Limb (tissue), 2 donors: ENCODE measurements around the gene SYK.

Experiments used
- DNase-seq, 2 donors: peaks; one replicate each; pipeline ENCODE4 v3.0.0-alpha.2; 2016; ENCODE audit errors: extremely low spot score in 2 of 2

Gene SYK

DNA sequence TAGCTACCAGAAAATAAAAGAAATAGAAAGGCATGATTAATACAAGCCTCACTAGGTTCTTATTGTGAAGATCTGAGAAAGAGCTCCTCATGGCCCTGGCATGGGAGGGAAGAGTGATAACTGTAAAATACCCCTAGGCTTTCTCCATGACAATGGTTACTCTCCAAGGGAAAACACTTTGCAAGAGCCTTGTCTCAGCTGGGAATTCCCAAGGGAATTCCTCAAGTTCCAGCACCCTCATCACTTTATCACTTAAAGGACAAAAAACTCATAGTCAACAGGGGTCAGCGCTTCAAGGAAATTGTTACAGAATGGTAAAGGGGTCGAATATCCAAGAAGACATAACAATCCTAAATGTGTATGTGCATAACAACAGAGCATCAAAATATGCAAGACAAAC is 21.2 kb downstream of the SYK start:
- DNase-seq, result no peak

DNA sequence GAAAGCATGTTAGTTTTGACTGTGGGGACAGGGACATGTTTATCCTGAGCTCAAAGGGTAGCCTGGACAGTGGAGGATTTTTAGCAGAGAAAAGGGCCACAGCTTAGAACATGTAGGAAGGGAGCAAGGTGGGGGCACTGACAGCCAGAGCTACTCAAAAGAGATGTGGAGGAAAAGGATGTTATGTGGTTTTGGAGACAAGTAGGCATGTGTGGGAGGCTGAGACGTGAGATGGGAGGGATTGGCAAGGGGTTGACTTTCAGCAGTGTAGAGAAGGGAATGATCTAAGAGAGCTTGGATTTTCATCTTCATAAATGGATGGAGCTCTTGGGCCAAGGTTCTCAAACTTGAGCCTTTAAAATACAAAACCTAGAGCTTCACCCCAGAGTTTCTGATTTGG is 24.0 kb downstream of the SYK start:
- no peak for DNase-seq

DNA sequence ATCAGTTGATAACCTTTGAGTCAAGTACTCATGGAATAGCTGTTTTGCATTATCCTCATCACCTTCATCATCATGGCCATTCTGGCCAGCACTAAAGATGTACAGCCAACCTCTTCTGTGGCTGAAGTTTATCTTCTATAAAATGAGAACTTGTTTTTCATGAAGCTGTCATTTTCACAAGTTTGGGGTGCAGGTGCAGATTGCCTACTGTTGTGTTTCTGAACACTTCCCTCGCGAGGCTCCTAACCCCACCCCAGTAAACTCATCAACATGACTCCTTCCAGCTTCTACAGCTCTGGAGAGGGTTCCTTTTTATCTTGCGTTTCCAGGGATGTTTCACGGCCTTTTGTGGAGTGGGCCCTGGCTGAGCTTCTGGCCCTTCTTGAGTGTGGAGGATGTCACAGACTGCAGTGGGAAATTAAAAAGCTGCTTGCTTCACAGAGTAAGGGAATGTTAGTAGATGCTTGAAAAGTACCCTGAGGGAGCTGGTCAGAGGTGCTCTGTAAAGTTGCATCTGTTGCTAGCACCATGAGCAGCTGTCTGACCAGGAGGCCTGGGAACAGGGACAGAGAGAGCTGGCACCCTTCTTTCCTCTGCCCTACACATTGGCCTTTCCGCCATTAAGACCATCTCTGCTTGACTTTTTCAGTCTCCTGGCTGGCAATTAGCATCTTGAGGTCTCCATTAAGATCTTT is 24.9 kb downstream of the SYK start:
- no peak for DNase-seq

DNA sequence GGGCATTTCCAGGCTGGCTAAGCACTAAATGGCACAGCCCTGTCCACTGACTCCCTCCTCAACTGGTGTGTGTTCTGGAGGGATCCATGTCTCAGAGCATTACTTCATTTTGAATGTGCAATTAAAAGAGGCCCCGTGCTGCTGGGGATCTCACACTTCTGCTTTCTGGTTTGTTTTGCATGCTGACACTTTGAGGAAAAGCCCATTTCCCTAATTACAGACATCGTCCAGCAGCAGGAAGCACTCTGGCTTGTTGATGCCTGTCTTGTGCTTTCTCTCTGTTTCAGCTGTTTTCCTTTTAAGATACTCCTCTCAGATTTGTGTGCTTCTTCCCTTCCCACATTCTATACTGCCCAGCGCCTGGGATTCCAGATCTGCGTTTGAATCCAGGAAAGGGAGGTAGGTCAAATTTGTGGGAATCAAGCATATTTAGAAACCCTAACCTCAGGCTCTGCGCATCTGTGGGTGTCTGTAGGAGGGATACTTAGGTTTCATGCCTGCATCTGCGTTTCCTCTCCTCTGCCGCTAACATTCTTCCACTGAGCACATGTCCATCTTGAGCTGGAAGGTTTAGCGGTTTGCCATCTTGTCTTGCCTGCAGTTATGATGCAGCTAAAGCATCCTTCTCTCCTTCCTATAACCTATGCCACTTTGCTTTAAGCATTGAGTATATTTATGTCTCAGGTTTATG is 25.7 kb downstream of the SYK start:
- DNase-seq, result no peak

DNA sequence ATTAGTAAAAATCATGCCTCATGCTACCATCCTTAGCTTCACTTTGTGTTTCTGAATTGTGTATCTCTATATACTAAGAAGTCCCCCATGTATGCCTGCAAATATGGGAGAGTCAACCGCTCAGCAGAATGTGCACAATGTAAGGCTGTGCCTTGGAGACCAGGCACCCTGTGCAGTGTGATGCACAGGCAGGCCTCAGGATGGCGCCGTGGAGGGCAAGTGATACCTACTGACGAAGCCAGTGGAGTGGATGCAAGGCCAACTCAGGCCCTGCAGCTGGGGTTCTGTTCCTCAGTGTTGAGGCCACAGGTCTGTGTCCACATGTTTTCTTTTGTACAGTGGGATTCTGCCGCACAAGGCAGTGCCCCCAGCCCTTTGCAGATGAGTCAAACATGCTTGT is 28.4 kb downstream of the SYK start:
- no peak for DNase-seq

DNA sequence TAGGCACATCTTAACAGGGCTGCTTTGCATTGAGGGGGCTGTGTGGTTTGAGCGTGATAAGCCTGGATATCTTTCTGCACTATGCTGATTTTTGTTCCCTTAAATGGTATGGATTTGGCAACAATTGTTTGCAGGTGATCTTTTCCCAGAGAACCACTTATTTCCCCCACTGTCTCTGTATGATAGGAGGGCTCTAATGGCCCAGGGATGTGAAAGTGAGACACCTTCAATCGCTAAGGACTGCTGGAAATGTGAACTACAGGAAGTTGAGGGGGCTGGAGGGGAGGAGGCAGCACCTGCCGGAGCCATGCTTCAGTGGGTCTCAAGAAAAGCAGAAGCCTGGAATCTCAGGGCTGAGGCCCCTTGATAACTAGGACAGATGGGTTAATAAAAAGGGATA is 29.4 kb downstream of the SYK start:
- DNase-seq, result no peak

DNA sequence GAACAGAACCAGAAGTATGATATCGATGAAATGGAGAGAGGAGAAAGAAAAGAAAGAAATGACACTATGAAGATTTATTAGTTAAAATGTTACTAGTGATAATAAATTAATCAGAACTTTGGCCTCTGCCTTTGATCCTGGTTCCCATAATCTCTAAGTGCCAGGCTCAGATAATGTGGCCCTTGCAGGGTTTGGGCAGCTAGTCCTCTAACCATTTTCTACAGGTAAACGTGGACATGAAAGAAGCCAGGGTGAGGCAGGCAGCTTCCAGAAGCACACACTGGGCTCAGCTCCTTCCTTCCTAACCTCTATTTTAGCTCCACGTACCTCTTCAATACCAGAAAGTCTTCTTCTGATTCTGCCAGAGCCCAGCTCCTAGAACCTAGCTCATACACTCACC is 30.6 kb downstream of the SYK start:
- no peak for DNase-seq

DNA sequence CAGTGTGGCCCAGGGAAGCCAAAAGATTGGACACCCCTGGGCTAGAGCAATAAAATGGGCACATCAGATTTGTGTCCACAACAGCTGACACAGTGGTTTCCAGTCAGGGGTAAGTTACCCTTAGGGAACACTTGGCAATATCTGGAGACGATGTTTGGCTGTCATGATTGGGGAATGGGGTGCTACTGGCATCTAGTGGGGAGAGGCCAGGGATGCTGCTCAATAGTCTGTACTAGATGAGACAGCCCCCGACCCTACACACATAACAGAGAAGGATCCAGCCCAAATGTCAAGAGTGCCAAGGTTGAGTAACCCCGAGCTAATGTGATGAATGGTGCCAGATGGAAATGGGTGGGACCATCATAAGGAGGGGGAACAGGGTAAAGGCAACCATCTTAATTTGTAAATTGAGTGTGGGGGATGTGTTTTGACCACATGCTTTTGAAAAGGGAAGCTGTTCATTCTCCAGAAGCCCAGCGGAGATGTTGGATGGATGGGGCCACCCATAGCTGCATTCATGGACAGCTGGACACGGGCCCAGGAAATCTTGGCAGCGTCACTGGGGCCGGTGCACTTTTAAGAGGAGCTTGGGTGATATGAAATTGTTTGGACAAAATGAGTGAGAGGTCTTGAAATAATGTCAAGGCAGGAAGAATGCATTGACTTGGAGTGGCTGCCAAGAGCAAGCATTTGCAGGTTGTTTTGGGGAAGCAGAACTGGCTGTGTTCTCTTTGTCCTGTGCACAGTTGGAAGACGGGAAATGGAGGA is 33.4 kb downstream of the SYK start:
- DNase-seq, result no peak

DNA sequence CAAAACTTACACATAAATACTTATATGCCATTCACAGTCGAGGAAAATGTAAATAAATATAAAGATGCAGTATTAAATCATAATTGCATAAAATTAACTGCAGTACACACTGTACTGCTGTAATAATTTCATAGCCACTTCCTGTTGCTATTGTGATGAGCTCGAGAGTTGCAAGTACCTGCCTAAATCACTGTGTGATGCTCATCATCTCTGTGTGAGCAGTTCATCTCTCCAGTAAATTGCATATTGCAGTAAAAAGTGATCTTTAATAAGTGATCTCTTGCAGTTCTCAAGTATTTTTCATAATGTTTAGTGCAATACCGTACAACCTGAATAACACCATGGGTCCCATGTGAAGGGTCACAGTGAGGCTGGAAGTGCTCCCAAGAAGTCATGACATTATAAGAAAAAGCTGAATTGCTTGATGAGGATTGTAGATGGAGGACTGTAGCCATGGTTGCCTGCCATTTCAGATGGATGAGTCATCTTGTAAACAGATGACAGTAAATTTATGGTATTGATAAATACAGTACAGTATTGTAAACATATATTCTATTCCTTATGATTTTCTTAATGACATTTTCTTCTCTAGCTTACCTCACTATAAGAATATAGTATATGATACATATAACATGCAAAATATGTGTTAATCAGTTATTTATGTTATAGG is 34.9 kb downstream of the SYK start:
- DNase-seq, result no peak

DNA sequence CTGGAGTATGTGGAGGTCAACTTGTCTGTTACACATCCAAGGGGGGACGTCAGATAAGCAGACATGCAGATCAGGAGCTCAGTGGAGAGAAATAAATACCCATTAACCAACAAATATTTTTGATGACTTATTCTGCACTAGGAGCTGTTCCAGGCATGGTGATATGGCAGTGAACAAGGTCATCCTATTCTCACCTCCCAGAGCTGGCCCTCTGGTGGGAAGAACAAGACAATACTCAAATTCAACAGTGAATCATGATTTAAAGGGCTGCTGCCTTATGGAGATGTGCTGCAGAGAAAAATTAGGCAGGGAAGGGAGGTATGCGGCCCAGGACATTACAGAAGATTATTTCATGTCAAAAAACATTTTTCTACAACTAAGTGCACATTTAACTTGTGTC is 36.5 kb downstream of the SYK start:
- no peak for DNase-seq

DNA sequence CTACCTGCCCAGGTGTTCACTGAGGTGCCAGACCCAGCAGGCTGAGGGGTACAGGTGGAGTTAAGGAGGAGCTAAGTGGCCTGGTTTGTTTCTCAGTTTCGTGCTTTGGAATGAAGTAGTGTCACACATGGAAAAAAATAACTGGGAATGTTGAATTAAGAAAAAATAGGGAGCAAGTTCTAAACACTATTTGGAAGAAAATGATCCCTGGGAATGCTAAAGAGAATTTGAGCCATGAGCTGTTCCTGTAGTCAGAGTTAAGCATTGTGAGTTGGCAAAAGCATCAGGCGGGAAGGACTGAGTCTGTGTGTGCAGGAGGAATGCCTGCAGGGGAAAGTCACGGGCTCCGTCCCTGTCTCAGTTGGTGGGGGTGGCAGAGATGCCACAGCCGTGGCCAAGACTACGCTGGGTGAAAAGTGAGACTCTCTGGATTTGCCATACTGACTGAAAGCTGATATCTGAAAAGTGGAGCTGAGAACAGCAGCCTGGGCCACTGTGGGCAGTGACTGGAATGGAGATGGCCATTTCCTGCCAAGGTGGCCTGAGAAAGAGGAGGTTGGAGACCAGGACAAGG is 37.0 kb downstream of the SYK start:
- DNase-seq, result no peak

DNA sequence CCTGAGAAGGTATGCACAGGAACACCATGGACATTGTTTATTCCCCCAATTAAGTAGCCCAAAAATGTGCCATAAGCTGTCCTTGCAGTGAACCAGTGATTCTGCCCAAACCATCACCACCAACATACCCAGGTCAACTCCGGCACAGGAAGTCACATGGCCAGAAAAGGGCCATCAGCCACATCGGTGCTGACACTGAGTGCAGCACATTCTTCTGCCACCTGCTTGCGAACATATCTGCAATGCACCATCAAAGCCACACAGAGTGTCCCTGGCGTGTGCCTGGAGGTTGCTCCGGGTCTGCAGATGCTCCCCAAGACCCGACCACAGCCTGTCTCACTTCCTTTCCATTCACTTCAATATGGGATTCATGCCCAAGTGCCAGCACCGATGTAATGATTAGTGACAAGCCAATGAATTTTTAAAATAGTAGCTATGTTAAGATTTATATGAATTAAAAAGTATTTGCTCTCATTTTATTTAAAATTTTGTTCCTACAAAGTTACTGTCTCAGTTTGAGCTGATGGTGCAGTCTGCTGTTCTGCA is 37.6 kb downstream of the SYK start:
- DNase-seq, result no peak

DNA sequence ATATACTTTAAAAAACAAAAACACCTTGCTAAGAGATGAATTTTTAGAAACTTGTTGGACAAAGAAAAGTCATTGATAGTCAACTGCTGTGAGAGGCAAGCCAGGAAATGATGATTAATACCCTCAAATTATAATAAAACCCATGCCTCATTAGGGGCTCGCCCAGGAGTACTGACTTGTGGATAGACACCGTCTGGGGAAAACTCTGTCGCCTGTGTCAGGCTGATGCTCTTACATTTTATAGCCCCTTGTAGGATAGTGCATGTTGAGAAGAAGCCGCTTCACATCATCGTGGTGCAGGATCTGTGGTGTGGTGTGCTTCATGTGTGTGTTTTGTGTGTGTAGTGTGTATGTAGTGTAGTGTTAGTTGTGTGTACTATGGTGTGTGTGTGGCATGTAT is 39.1 kb downstream of the SYK start:
- no peak for DNase-seq

DNA sequence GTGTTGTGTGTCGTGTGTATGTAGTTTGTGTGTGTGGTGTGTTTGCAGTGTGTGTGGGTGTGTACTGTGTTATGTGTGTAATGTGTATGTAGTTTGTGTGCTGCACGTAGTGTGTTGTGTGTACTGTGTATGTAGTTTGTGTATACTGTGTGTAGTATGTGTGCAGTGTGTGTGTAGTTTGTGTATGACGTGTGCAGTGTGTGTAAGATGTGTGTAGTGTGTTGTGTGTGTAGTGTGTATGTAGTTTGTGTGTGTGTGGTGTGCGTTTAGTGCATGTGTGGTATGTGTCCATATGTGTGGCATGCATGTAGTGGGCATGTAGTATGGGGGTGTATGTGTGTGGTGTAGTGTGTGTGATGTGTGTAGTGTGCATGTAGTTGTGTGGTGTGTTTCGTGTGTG is 39.6 kb downstream of the SYK start:
- no peak for DNase-seq

DNA sequence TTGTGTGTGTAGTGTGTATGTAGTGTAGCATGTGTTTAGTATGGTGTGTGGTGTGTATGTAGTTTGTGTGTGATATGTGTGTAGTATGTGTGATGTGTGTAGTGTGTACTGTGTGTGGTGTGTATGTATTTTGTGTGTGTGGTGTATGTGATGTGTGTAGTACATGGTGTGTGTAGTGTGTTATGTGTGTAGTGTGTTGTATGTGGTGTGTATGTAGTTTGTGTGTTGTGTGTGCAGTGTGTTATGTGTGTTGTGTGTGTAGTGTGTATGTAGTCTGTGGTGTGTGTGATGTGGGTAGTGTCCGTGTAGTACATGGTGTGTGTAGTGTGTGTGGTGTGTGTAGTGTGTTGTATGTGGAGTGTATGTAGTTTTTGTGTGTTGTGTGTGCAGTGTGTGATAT is 40.0 kb downstream of the SYK start:
- DNase-seq, result no peak

DNA sequence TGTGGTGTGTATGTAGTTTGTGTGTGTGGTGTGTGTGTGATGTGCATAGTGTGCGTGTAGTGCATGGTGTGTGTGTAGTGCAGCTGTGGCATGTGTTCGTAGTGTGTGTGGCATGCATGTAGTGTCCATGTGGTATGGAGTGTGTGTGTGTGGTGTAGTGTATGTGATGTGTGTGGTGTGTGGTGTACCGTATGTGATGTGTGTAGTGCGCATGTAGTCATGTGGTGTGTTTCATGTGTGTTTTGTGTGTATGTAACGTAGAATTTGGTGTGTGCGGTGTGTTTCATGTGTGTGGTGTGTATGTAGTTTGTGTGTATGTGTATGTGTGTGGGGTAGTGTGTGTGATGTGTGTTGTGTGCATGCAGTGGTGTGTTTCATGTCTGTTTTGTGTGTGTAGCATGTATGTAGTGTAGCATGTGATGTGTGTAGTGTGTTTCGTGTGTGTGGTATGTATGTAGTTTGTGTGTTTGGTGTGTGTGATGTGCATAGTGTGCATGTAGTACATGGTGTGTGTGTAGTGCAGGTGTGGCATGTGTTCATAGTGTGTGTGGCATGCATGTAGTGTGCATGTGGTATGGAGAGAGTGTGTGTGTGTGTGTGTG is 40.7 kb downstream of the SYK start:
- DNase-seq, result no peak

DNA sequence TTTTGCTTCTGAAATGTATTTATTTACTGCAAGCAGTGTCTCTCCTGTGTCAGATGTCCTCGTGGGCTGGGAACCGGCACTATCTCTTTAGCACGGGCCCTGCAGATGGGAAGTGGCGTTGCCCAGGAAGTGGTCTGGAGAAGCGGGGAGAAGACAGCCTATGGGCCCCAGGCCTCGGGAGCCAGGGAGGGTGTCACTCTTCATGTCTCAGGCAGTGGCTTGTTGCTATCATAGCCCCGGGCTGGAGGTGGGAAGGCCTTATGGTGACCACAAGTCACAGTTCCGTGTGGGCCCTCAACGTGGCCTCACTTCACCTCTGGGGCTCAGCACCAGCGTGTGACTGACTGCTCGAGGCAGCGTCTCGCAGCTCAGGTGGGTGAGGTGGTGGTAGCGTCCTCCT is 41.4 kb downstream of the SYK start:
- no peak for DNase-seq

DNA sequence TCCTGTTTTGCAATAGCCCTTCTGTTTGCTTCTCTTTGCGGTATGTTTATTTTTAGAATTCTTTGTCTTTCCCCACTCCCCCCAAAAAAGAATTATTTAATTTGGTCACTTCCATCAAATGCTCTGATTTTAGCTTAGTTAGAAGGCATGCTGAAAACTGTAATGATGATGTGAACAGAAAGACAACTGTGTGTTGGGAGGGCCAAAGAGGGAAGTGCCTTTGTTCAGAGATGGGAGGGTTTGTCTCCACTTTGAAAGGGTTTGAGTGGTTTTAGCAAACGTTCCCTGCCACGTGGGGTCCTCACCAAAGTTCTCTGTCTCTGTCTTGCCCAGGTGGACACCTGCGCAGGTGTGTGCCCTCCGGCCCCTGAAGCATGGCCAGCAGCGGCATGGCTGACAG is 41.9 kb downstream of the SYK start:
- no peak for DNase-seq

DNA sequence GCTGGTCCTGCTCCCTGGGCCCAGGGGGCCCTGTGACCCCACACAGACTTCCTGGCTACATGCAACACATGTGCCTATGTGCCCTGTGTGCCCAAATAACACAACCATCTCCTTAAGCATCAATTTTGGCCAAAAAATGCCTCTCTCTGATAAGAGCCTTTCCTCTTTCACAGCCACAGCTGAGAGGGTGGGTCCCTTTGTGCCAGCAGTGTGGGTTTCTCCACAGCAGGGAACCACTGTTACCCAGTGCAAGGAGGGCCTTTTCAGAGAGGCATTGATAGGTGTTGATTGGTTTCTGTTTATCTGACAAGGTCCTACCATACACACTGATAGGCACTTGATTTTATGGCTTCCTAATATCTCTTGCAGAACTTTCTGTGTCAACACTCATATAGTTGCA is 42.7 kb downstream of the SYK start:
- DNase-seq, result no peak

DNA sequence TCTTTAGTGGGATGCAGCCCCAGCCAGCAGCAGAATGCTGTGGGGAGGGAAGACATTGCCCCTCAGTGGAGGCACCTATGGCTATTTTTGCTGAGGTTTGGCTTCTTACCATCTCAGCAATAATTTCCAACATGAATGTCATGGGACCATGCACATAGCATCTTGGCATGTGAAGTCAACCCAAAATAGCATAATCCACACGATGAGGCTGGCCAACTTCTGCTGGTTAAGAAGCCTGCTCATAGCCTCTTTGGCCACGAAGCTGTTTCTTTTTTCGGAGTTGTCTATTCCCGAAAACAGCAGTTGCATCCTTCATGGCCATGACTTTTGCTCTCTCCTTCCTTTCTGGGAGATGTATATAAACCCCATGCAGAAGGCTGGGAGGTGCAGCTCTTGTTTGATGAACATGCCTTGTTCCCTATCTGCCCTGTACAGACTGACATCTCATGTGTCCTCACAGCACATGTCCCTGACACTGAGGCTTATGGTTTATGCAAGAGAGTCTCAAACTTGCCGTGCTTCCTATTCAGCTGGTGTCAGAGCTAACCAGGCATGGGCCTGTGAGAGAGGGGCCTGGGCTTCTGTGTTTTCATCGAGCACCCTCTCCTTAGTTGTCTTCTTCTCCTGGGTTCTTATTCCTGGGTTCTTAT is 45.3 kb downstream of the SYK start:
- no peak for DNase-seq

DNA sequence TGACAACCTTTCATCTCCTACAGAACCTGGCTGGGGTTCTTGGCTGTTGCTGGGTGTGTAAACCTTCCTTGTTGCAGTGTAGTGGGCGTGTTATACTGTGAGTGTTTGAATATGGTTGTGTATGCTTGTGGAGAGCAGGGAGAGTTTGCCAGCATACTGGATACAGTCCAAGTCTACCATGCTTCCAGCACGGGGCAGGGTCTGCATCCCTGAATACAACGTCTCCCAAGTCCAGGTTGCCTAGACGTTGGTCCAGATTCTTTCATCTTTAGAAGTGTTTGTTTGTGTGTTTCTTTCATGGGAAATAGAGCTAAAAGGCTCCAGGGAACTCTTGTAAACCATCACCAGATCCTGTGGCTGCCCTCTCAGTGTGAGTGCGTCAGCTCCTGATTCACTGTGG is 46.4 kb downstream of the SYK start:
- no peak for DNase-seq
